Measurements from ENCODE around the gene CXorf58. TPM values are rescaled to one million over a fixed set of nuclear protein-coding genes. Genes with fewer than 3 reads are reported as not detected.

CXorf58 gene
- polyA plus RNA-seq, 2 of the 4 experiments (the other 2 are of a cell fraction), result 0.15 to 0.47 TPM

GRCh38 chrX:23953908-23954269 is 46.1 kb downstream of the CXorf58 start:
- H3K4me3 ChIP-seq, result no peak overlapping the region
- H3K4me2 ChIP-seq, result no peak overlapping the region
- DNase-seq (ENCODE audit: low read depth in 1 of 2, low spot score in 1 of 2) (no peak), ATAC-seq (peak in 1 of 2 experiments; percentile 58; a peak in 3 of 6 replicates), FAIRE-seq (no peak)
- H3K9me3 ChIP-seq, result no peaks in the 10 kb centered on the region
- H3K27ac ChIP-seq, result no peak overlapping the region
- ChIA-PET POLR2A (no interaction called here), CTCF (no interaction called here)
- TF ChIP-seq SMC3 (IDR thresholded peaks at IDR 0.05), result no peak
- TF ChIP-seq HOXB13 (CRISPR knock-in tag; IDR thresholded peaks at IDR 0.05; ENCODE audit: low read depth), result no peak
- no peak for TF ChIP-seq EHF (CRISPR knock-in tag; IDR thresholded peaks at IDR 0.05)
- TF ChIP-seq NFE2L2 (conservative IDR thresholded peaks at IDR 0.05; ENCODE audit: low read length), result no peak
- TF ChIP-seq KDM5A (IDR thresholded peaks at IDR 0.05), result no peak
- no peak for TF ChIP-seq EHMT2 (IDR thresholded peaks at IDR 0.05; ENCODE audit: low read depth)
- no peak for TF ChIP-seq CEBPB (IDR thresholded peaks at IDR 0.05)
- TF ChIP-seq FOXS1 (CRISPR knock-in tag; IDR thresholded peaks at IDR 0.05), result no peak
- no peak for TF ChIP-seq POLR2A (IDR thresholded peaks at IDR 0.05; ENCODE audit: low read length)
- TF ChIP-seq JUNB (IDR thresholded peaks at IDR 0.05), result no peak
- no peak for TF ChIP-seq TP53 (CRISPR knock-in tag; IDR thresholded peaks at IDR 0.05)
- TF ChIP-seq JUN (IDR thresholded peaks at IDR 0.05), result no peak
- no peak for TF ChIP-seq ESRRA (IDR thresholded peaks at IDR 0.05; ENCODE audit: borderline replicate concordance, low read length)
- WGBS (ENCODE audit: missing lambda C conversion rate), result 94% methylated on average over 11 of the region's 11 CpGs
- H3K4me1 ChIP-seq, result peaks cover 16% of the 10 kb centered on the region; the same call in 2 of the 3 replicates

DNA sequence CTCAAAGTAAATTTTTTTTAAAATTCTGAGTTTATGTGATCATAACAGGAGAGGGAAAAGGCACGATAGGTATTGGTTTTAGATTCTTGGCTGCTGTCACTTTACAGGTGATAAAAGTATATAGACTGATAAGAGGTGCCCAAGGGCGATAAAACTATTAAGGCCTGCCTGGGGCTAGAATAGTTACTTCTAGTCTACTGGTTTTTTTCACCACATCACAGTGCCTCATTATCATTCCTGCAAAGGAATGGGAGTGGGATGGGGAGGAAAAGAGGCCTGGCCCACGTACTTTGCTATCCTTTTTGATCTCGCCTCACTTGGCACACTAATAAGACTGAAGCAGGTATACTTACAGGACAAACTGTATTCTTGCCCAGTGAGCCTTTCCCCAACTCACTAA is 46.6 kb downstream of the CXorf58 start:
- no peak overlapping the region for H3K27ac ChIP-seq
- ATAC-seq (no peak), DNase-seq (ENCODE audit: low read depth in 1 of 2, low spot score in 1 of 2) (no peak), FAIRE-seq (no peak)
- H3K4me1 ChIP-seq, result peaks cover 16% of the 10 kb centered on the region; the same call in 2 of the 3 replicates
- ChIA-PET CTCF (no interaction called here), POLR2A (no interaction called here)
- TF ChIP-seq RAD21 (conservative IDR thresholded peaks at IDR 0.05 in 1 of 2, IDR thresholded peaks at IDR 0.05 in 1 of 2) (no peak), KDM1A (IDR thresholded peaks at IDR 0.05; ENCODE audit: low read depth) (no peak), HOXA7 (CRISPR knock-in tag; IDR thresholded peaks at IDR 0.05) (no peak), JUN (IDR thresholded peaks at IDR 0.05) (no peak)
- WGBS (ENCODE audit: missing lambda C conversion rate), result 90% methylated on average over 4 of the region's 4 CpGs
- no peak overlapping the region for H3K4me2 ChIP-seq
- no peak overlapping the region for H3K4me3 ChIP-seq
- no peaks in the 10 kb centered on the region for H3K9me3 ChIP-seq

DNA sequence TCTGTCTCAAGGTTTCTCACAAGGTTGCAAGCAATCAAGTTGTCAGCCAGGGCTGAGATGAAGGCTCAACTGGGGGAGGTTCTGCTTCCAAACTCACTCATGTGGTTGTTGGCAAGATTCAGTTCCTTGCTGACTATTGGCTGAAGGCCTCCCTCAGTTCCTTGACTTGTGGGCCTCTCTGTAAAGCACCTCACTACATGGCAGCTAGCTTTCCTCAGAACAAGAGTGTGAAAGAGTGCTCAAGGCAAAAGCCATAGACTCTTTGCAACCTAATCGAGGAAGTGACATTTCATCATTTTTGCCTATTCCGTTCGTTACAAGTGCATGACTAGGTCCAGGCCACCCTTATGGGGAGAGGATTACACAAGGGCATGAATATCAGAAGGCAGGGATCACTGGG is 52.0 kb downstream of the CXorf58 start:
- ChIA-PET POLR2A (no interaction called here), CTCF (no interaction called here)
- no peak for TF ChIP-seq REST (IDR thresholded peaks at IDR 0.05)
- no peak for TF ChIP-seq NFE2L2 (conservative IDR thresholded peaks at IDR 0.05; ENCODE audit: low read length)
- no peak for TF ChIP-seq CBX8 (IDR thresholded peaks at IDR 0.05)
- TF ChIP-seq EHF (CRISPR knock-in tag; IDR thresholded peaks at IDR 0.05), result no peak
- TF ChIP-seq MYC (IDR thresholded peaks at IDR 0.05; ENCODE audit: borderline replicate concordance, low read length), result no peak
- no peak for TF ChIP-seq NPAS2 (CRISPR knock-in tag; IDR thresholded peaks at IDR 0.05; ENCODE audit: borderline replicate concordance)
- TF ChIP-seq, protein P1, sequence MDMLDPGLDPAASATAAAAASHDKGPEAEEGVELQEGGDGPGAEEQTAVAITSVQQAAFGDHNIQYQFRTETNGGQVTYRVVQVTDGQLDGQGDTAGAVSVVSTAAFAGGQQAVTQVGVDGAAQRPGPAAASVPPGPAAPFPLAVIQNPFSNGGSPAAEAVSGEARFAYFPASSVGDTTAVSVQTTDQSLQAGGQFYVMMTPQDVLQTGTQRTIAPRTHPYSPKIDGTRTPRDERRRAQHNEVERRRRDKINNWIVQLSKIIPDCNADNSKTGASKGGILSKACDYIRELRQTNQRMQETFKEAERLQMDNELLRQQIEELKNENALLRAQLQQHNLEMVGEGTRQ (IDR thresholded peaks at IDR 0.05), result no peak
- TF ChIP-seq KDM1A (IDR thresholded peaks at IDR 0.05; ENCODE audit: low read depth), result no peak
- TF ChIP-seq EHMT2 (IDR thresholded peaks at IDR 0.05; ENCODE audit: low read depth), result no peak
- TF ChIP-seq ZFP36 (IDR thresholded peaks at IDR 0.05; ENCODE audit: borderline replicate concordance, partially characterized antibody), result no peak
- TF ChIP-seq RCOR1 (IDR thresholded peaks at IDR 0.05; ENCODE audit: low read depth, low read length), result no peak
- TF ChIP-seq SMC3 (IDR thresholded peaks at IDR 0.05), result no peak
- TF ChIP-seq ZC3H11A (IDR thresholded peaks at IDR 0.05), result no peak
- ATAC-seq (no peak), DNase-seq (ENCODE audit: low read depth in 1 of 2, low spot score in 1 of 2) (no peak), FAIRE-seq (peak; percentile 23)
- Histone ChIP-seq H3K4me3 (no peak overlapping the region), H3K27ac (no peak overlapping the region), H3K9me3 (0 out of 3 replicates have a peak, but pooled peaks cover 5% of the 10 kb centered on the region), H3K4me1 (no peaks in the 10 kb centered on the region), H3K4me2 (no peak overlapping the region)
- WGBS (ENCODE audit: missing lambda C conversion rate), result 95% methylated on average over 3 of the region's 3 CpGs

Measured in A549 (cell line).